NCI-H460 (cell line): ENCODE measurements around the gene EVX1. TPM values are rescaled to one million over a fixed set of nuclear protein-coding genes. Genes with fewer than 3 reads are reported as not detected.

Source experiments
- DNase-seq: peaks from one replicate; pipeline ENCODE4 v3.0.0-alpha.2; 2016; ENCODE audit warnings: low read depth; ENCODE audit errors: extremely low read depth
- polyA plus RNA-seq: library from polyadenylated mRNA; depleted of rRNA; stranded (reverse); fragments of >200 nt; gene quantifications from 2 replicates; pipeline ENCODE4 v1.2.3, GENCODE V29; 2014; cell fraction: nucleus; rRNA removed
- total RNA-seq: library from RNA; depleted of rRNA; stranded (reverse); fragments of >200 nt; shearing (Covaris generic); gene quantifications from 2 replicates; pipeline ENCODE4 v1.2.3, GENCODE V29; 2014; rRNA removed

The EVX1 gene
- 0.12 TPM in 1 of 2 replicates, not detected in the other for total RNA-seq
- not detected in 2 replicates for polyA plus RNA-seq

GRCh38 chr7:27242555-27243339, at the start of gene EVX1:
Gene EVX1, plus strand, starts transcription at chr7:27242802. Its CDS starts 229 bp downstream, at chr7:27243031.
- no peak for DNase-seq

GRCh38 chr7:27193335-27194001, 49.1 kb upstream of the EVX1 start:
- DNase-seq: no peak

- DNase-seq: no peak
Observed at GRCh38 chr7:27194002-27194352, 48.6 kb upstream of the EVX1 start.

- DNase-seq: no peak
Observed at GRCh38 chr7:27194686-27195379, 47.8 kb upstream of the EVX1 start.

- DNase-seq: peak; percentile 72
Observed at GRCh38 chr7:27196287-27196767, 46.3 kb upstream of the EVX1 start.

GRCh38 chr7:27197137-27198042, 45.2 kb upstream of the EVX1 start:
- no peak for DNase-seq

- no peak for DNase-seq
Observed at GRCh38 chr7:27198138-27198841, 44.3 kb upstream of the EVX1 start.

- no peak for DNase-seq
Observed at GRCh38 chr7:27198871-27199801, 43.5 kb upstream of the EVX1 start.

GRCh38 chr7:27199849-27200760, 42.5 kb upstream of the EVX1 start, which contains the start of gene HOXA13:
Gene HOXA13, minus strand, starts transcription at chr7:27200091. Its CDS starts 14 bp downstream, at chr7:27200077.
- DNase-seq: peak; percentile 55

- no peak for DNase-seq
Observed at GRCh38 chr7:27200761-27201579, 41.6 kb upstream of the EVX1 start.

GRCh38 chr7:27201580-27202017, 41.0 kb upstream of the EVX1 start:
- DNase-seq: no peak

- no peak for DNase-seq
Observed at GRCh38 chr7:27202018-27202861, 40.4 kb upstream of the EVX1 start.

GRCh38 chr7:27202862-27203134, 39.8 kb upstream of the EVX1 start:
- DNase-seq: no peak

GRCh38 chr7:27203365-27203953, 39.1 kb upstream of the EVX1 start:
- no peak for DNase-seq

- no peak for DNase-seq
Observed at GRCh38 chr7:27203964-27204594, 38.5 kb upstream of the EVX1 start.
